IMR-90 (cell line): Measurements from ENCODE around the gene SUN1. TPM values are rescaled to one million over a fixed set of nuclear protein-coding genes. Genes with fewer than 3 reads are reported as not detected.

Source experiments
- ATAC-seq: fragments of 200-7000 bp; cut with Tn5 transposase; 2 replicates; pipeline ENCODE4 v1.9.1; 2020; ENCODE audit warnings: low read depth, mild to moderate bottlenecking, moderate library complexity
- BruUV-seq: library from RNA; stranded (reverse); fragments of 400-500 nt; replicated peaks from 2 replicates; lab custom pipeline; 2021; lab: Mats Ljungman, UMichigan
- CTCF ChIA-PET: fragments of 300-600 bp; formaldehyde crosslinking; extraction: SDS; loops from one replicate; lab custom pipeline; 2021; ENCODE audit warnings: antibody characterized with exemption; lab: Yijun Ruan, JAX
- POLR2A ChIA-PET: fragments of 300-600 bp; sonication (Branson Sonifier 250); formaldehyde crosslinking; loops from one replicate; lab custom pipeline; 2022; ENCODE audit warnings: antibody characterized with exemption; ENCODE audit not compliant: unreplicated experiment; lab: Charles Lee
- DNase-seq: peaks from one replicate; pipeline ENCODE4 v3.0.0; 2013
- H2AFZ ChIP-seq: replicated peaks from 2 replicates; pipeline ENCODE3; 2013; ENCODE audit warnings: low read length, mild to moderate bottlenecking; ENCODE audit not compliant: poor library complexity
- H2AK5ac ChIP-seq: 2 replicates; pipeline ENCODE4 v1.6.1; 2013; ENCODE audit warnings: low read depth, low read length, inconsistent platforms
- H2AK9ac ChIP-seq: replicated peaks from 2 replicates; pipeline ENCODE3; 2013; ENCODE audit warnings: mild to moderate bottlenecking, low read depth, low read length, moderate library complexity; ENCODE audit not compliant: poor library complexity
- H2BK120ac ChIP-seq: 2 replicates; pipeline ENCODE4 v1.6.1; 2013; ENCODE audit warnings: low read depth, low read length, inconsistent platforms
- H2BK15ac ChIP-seq: 3 replicates; pipeline ENCODE4 v1.6.1; 2013; ENCODE audit warnings: low read depth, low read length, inconsistent platforms
- H2BK20ac ChIP-seq: 2 replicates; pipeline ENCODE4 v1.6.1; 2013; ENCODE audit warnings: low read depth, mild to moderate bottlenecking, inconsistent platforms, low read length, moderate library complexity
- H2BK5ac ChIP-seq: 2 replicates; pipeline ENCODE4 v1.6.1; 2013; ENCODE audit warnings: mild to moderate bottlenecking, low read depth, low read length, inconsistent platforms; ENCODE audit not compliant: poor library complexity, severe bottlenecking
- H3K14ac ChIP-seq: replicated peaks from 2 replicates; pipeline ENCODE4 v1.6.1; 2013; ENCODE audit warnings: low read depth, low read length, inconsistent platforms
- H3K18ac ChIP-seq: 2 replicates; pipeline ENCODE4 v1.6.1; 2013; ENCODE audit warnings: low read depth, low read length, control low read depth
- H3K23ac ChIP-seq: 2 replicates; pipeline ENCODE4 v1.6.1; 2013; ENCODE audit warnings: low read depth, low read length, inconsistent platforms
- H3K27ac ChIP-seq: 2 replicates; pipeline ENCODE4 v1.5.1; 2013; ENCODE audit warnings: mild to moderate bottlenecking, control low read depth, low read length; ENCODE audit not compliant: insufficient read depth
- H3K27me3 ChIP-seq: 2 replicates; pipeline ENCODE4 v1.6.1; 2013; ENCODE audit warnings: low read length; ENCODE audit not compliant: control insufficient read depth, insufficient read depth
- H3K36me3 ChIP-seq: 2 replicates; pipeline ENCODE4 v1.6.1; 2013; ENCODE audit warnings: low read length, mixed read lengths; ENCODE audit not compliant: control insufficient read depth, insufficient read depth
- H3K4ac ChIP-seq: 2 replicates; pipeline ENCODE4 v1.6.1; 2013; ENCODE audit warnings: low read depth, low read length, inconsistent platforms
- H3K4me1 ChIP-seq: 2 replicates; pipeline ENCODE4 v1.6.1; 2013; ENCODE audit warnings: low read length, mixed read lengths; ENCODE audit not compliant: control insufficient read depth, insufficient read depth
- H3K4me2 ChIP-seq: 2 replicates; pipeline ENCODE4 v1.6.1; 2013; ENCODE audit warnings: low read depth, mild to moderate bottlenecking, control low read depth, low read length, moderate library complexity
- H3K4me3 ChIP-seq: 2 replicates; pipeline ENCODE4 v1.5.1; 2013; ENCODE audit warnings: low read depth, mild to moderate bottlenecking, control low read depth, low read length, moderate library complexity; ENCODE audit not compliant: insufficient read depth
- H3K56ac ChIP-seq: 2 replicates; pipeline ENCODE4 v1.6.1; 2013; ENCODE audit warnings: low read length, inconsistent platforms; ENCODE audit not compliant: insufficient read depth; ENCODE audit errors: extremely low read depth
- H3K79me1 ChIP-seq, 2 experiments: 2 replicates each; pipeline ENCODE4 v1.6.1; 2013; ENCODE audit warnings: low read length in 2 of 2, inconsistent platforms in 1 of 2, low read depth in 1 of 2
- H3K9ac ChIP-seq: 2 replicates; pipeline ENCODE4 v1.6.1; 2013; ENCODE audit warnings: low read depth, low read length, control low read depth
- H3K9me1 ChIP-seq: 2 replicates; pipeline ENCODE4 v1.6.1; 2013; ENCODE audit warnings: low read length, inconsistent platforms; ENCODE audit not compliant: insufficient read depth
- H3K9me3 ChIP-seq: 2 replicates; pipeline ENCODE4 v1.6.1; 2013; ENCODE audit warnings: low read length; ENCODE audit not compliant: control insufficient read depth, insufficient read depth
- H4K20me1 ChIP-seq: 2 replicates; pipeline ENCODE4 v1.6.1; 2013; ENCODE audit warnings: low read length, inconsistent platforms; ENCODE audit not compliant: insufficient read depth
- H4K5ac ChIP-seq: 2 replicates; pipeline ENCODE4 v1.6.1; 2013; ENCODE audit warnings: mild to moderate bottlenecking, low read depth, low read length, control low read depth
- H4K8ac ChIP-seq, 2 experiments: 2 replicates each; pipeline ENCODE4 v1.6.1; 2013; ENCODE audit warnings: low read depth in 2 of 2, low read length in 2 of 2, control low read depth in 1 of 2, inconsistent platforms in 1 of 2
- H4K91ac ChIP-seq: 2 replicates; pipeline ENCODE4 v1.6.1; 2013; ENCODE audit warnings: low read depth, low read length, inconsistent platforms; ENCODE audit not compliant: insufficient read depth
- BHLHE40 ChIP-seq: fragments of 150-350 bp; IDR thresholded peaks from 2 replicates; pipeline ENCODE4 v1.6.1; 2016; ENCODE audit warnings: mild to moderate bottlenecking, low read depth, low read length
- CEBPB ChIP-seq: IDR thresholded peaks from 2 replicates; pipeline ENCODE4 v1.6.1; 2012; ENCODE audit warnings: low read depth, low read length, improper control_type of control experiment
- MAFK ChIP-seq: IDR thresholded peaks from 2 replicates; pipeline ENCODE4 v1.6.1; 2012; ENCODE audit warnings: low read depth, low read length, improper control_type of control experiment
- MAZ ChIP-seq: IDR thresholded peaks from 2 replicates; pipeline ENCODE4 v1.6.1; 2012; ENCODE audit warnings: low read depth, mild to moderate bottlenecking, low read length, improper control_type of control experiment, moderate library complexity, borderline replicate concordance
- NFE2L2 ChIP-seq: fragments of 150-350 bp; IDR thresholded peaks from 2 replicates; pipeline ENCODE4 v1.6.1; 2016; ENCODE audit warnings: low read depth, mild to moderate bottlenecking, low read length
- RCOR1 ChIP-seq: IDR thresholded peaks from 2 replicates; pipeline ENCODE4 v1.6.1; 2012; ENCODE audit warnings: mild to moderate bottlenecking, low read length, improper control_type of control experiment; ENCODE audit not compliant: insufficient replicate concordance
- RFX5 ChIP-seq: IDR thresholded peaks from 2 replicates; pipeline ENCODE4 v1.8.0; 2012; ENCODE audit warnings: low read depth, mild to moderate bottlenecking, low read length, moderate library complexity
- SMC3 ChIP-seq: fragments of 150-350 bp; IDR thresholded peaks from 2 replicates; pipeline ENCODE4 v1.6.1; 2016; ENCODE audit warnings: low read depth, mild to moderate bottlenecking, antibody characterized with exemption, low read length, moderate library complexity
- WGBS, 2 experiments: methylation state at CpG; one replicate each; pipeline versions ENCODE4 v1.1.5 to v1.1.7; 2013; ENCODE audit warnings: missing lambda C conversion rate in 2 of 2; ENCODE audit not compliant: insufficient read length in 1 of 2; ENCODE audit errors: extremely low coverage in 2 of 2; 5-methylcytosine and 5-hydroxymethylcytosine counted together
- dilution Hi-C: fragments of 300-500 bp; cut with HindIII; formaldehyde crosslinking; loops from one replicate; pipeline ENCODE4 v1.14.3; 2018; ENCODE audit warnings: low sequenced_read_pairs; ENCODE audit not compliant: unreplicated experiment
- in situ Hi-C: fragments of 300-500 bp; cut with MboI; formaldehyde crosslinking; loops from 3 replicates; pipeline ENCODE4 v1.14.3; 2019; ENCODE audit warnings: low sequenced_read_pairs, inconsistent platforms, mixed read lengths
- intact Hi-C: fragments of 100-400 bp; cut with micrococcal nuclease; formaldehyde crosslinking; loops from 2 replicates; pipeline ENCODE4 v1.10.0; 2022
- polyA plus RNA-seq, 3 experiments: library from polyadenylated mRNA; depleted of rRNA; stranded (reverse); fragments of >200 nt; gene quantifications; 2 replicates each; pipeline ENCODE4 v1.2.3, GENCODE V29; 2012; ENCODE audit warnings: low replicate concordance in 1 of 3
- total RNA-seq: library from RNA; depleted of rRNA; stranded (reverse); fragments of >200 nt; gene quantifications from 2 replicates; pipeline ENCODE4 v1.2.3, GENCODE V29; 2012
- TF ChIP-seq, protein P1 (sequence below): conservative IDR thresholded peaks from 2 replicates; pipeline ENCODE4 v1.5.1; 2012; ENCODE audit warnings: mild to moderate bottlenecking, low read depth, low read length, improper control_type of control experiment
- TF ChIP-seq, protein P2 (sequence below): fragments of 150-350 bp; IDR thresholded peaks from 2 replicates; pipeline ENCODE4 v1.6.1; 2017; ENCODE audit warnings: mild to moderate bottlenecking, antibody characterized with exemption, low read length, low read depth

The SUN1 gene
- total and polyA plus RNA-seq, 2 of the 4 experiments (the other 2 are of a cell fraction): 113 to 239 TPM

DNA sequence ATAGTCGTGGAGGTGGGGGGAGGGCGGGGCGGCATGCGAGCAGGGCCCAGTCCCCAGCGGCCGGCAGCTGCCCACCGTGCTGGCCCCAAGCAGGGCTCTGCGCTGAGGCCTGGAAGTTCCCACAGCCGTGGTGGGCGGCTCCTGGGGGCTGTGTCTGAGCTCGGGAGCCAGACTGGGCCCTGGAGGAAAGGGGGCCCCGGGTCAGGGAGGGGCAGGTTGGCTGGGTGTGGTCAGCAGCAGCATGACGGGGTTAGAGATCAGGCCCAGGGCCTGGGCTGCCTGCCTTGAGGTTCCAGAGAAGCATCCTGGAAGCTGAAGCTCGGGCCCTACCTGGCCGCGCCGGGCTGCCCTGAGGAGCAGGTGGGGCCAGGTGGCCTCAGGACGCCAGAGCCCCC is 66.2 kb downstream of the SUN1 start:
- H3K4ac ChIP-seq: no peak overlapping the region
- dilution Hi-C loops: no loop called here
- no peak overlapping the region for H2AK5ac ChIP-seq
- no peak overlapping the region for H3K18ac ChIP-seq
- 96% methylated on average over 6 of the region's 18 CpGs; no CpG with 5 or more reads in 1 of the 2 experiments for WGBS, 2 experiments
- H3K27me3 ChIP-seq: no peaks in the 10 kb centered on the region
- TF ChIP-seq, protein P1, sequence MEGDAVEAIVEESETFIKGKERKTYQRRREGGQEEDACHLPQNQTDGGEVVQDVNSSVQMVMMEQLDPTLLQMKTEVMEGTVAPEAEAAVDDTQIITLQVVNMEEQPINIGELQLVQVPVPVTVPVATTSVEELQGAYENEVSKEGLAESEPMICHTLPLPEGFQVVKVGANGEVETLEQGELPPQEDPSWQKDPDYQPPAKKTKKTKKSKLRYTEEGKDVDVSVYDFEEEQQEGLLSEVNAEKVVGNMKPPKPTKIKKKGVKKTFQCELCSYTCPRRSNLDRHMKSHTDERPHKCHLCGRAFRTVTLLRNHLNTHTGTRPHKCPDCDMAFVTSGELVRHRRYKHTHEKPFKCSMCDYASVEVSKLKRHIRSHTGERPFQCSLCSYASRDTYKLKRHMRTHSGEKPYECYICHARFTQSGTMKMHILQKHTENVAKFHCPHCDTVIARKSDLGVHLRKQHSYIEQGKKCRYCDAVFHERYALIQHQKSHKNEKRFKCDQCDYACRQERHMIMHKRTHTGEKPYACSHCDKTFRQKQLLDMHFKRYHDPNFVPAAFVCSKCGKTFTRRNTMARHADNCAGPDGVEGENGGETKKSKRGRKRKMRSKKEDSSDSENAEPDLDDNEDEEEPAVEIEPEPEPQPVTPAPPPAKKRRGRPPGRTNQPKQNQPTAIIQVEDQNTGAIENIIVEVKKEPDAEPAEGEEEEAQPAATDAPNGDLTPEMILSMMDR: no peak
- TF ChIP-seq RFX5 (no peak), NFE2L2 (no peak), MAZ (no peak), MAFK (no peak), BHLHE40 (no peak), SMC3 (no peak), CEBPB (no peak), RCOR1 (no peak)
- TF ChIP-seq, protein P2, sequence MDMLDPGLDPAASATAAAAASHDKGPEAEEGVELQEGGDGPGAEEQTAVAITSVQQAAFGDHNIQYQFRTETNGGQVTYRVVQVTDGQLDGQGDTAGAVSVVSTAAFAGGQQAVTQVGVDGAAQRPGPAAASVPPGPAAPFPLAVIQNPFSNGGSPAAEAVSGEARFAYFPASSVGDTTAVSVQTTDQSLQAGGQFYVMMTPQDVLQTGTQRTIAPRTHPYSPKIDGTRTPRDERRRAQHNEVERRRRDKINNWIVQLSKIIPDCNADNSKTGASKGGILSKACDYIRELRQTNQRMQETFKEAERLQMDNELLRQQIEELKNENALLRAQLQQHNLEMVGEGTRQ: no peak
- in situ Hi-C loops: no loop called here
- H3K9me1 ChIP-seq: no peaks in the 10 kb centered on the region
- H3K36me3 ChIP-seq: peaks cover 30% of the 10 kb centered on the region
- H2AFZ ChIP-seq: no peak overlapping the region
- DNase-seq: no peak
- H4K8ac ChIP-seq: no peak overlapping the region
- H2BK5ac ChIP-seq: no peak overlapping the region
- H4K91ac ChIP-seq: no peak overlapping the region
- ChIA-PET CTCF (no interaction called here), POLR2A (no interaction called here)
- H2BK20ac ChIP-seq: no peak overlapping the region
- peaks cover 5% of the 10 kb centered on the region for H3K4me1 ChIP-seq
- H4K20me1 ChIP-seq: no peaks in the 10 kb centered on the region
- H3K9me3 ChIP-seq: no peaks in the 10 kb centered on the region
- intact Hi-C loops: no loop called here
- H3K27ac ChIP-seq: no peak overlapping the region
- H3K56ac ChIP-seq: no peak overlapping the region
- H3K14ac ChIP-seq: no peak overlapping the region
- no peak overlapping the region for H2BK15ac ChIP-seq
- no peak overlapping the region for H3K4me3 ChIP-seq
- H4K5ac ChIP-seq: no peak overlapping the region
- no peak overlapping the region for H2BK120ac ChIP-seq
- H2AK9ac ChIP-seq: no peak overlapping the region
- H3K4me2 ChIP-seq: no peak overlapping the region
- no peak for ATAC-seq
- H3K9ac ChIP-seq: no peak overlapping the region
- H3K79me1 ChIP-seq: peaks cover 0 to under 1% of the 10 kb centered on the region in 2 experiments; a peak in 1 of 4 replicates
- BruUV-seq: no TSS peak
- no peak overlapping the region for H3K23ac ChIP-seq
